ENCODE data around the gene F2.

DNA sequence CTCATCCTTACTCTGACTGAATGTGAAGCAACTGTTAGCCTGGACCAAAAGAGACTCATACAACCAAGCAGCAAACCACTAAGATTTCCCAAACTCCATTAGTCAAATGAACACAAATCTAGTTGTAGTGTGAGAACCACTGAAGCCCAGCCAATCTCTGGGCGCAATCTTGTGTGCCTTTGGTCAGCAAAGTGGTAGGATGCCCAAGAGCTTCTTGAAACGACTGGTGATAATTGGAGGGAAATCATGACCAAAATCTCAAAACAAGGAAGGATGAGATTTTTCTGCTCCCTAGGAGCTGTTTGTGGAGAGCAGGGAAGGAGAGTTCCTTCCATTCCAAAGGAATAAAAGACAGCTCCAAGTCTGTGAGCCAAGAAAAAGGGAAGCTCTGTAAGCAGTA lies 24.0 kb downstream of the F2 start:
- TF ChIP-seq, protein P1, sequence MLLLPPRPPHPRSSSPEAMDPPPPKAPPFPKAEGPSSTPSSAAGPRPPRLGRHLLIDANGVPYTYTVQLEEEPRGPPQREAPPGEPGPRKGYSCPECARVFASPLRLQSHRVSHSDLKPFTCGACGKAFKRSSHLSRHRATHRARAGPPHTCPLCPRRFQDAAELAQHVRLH (CRISPR knock-in tag; IDR thresholded peaks at IDR 0.05; ENCODE audit: borderline replicate concordance, low read depth) = no peak
- TF ChIP-seq MAZ (IDR thresholded peaks at IDR 0.05; ENCODE audit: borderline replicate concordance, low read depth, low read length) (no peak), MAZ (CRISPR knock-in tag; IDR thresholded peaks at IDR 0.05; ENCODE audit: low read depth) (no peak), ZNF350 (CRISPR knock-in tag; IDR thresholded peaks at IDR 0.05; ENCODE audit: borderline replicate concordance, low read depth) (no peak), RAD21 (CRISPR knock-in tag; IDR thresholded peaks at IDR 0.05) (no peak), ZNF83 (CRISPR knock-in tag; IDR thresholded peaks at IDR 0.05; ENCODE audit: borderline replicate concordance) (no peak), HNRNPUL1 (IDR thresholded peaks at IDR 0.05; ENCODE audit: low read depth, low read length) (no peak), RELA (CRISPR knock-in tag; IDR thresholded peaks at IDR 0.05) (no peak)
- TF ChIP-seq, protein P2, sequence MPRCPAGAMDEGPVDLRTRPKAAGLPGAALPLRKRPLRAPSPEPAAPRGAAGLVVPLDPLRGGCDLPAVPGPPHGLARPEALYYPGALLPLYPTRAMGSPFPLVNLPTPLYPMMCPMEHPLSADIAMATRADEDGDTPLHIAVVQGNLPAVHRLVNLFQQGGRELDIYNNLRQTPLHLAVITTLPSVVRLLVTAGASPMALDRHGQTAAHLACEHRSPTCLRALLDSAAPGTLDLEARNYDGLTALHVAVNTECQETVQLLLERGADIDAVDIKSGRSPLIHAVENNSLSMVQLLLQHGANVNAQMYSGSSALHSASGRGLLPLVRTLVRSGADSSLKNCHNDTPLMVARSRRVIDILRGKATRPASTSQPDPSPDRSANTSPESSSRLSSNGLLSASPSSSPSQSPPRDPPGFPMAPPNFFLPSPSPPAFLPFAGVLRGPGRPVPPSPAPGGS (CRISPR knock-in tag; IDR thresholded peaks at IDR 0.05) = no peak
- TF ChIP-seq, protein P3, sequence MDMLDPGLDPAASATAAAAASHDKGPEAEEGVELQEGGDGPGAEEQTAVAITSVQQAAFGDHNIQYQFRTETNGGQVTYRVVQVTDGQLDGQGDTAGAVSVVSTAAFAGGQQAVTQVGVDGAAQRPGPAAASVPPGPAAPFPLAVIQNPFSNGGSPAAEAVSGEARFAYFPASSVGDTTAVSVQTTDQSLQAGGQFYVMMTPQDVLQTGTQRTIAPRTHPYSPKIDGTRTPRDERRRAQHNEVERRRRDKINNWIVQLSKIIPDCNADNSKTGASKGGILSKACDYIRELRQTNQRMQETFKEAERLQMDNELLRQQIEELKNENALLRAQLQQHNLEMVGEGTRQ (IDR thresholded peaks at IDR 0.05; ENCODE audit: low read depth, low read length) = no peak
- TF ChIP-seq, protein P3 (CRISPR knock-in tag; IDR thresholded peaks at IDR 0.05; ENCODE audit: borderline replicate concordance) = no peak
